MV-4-11 (cell line): ENCODE measurements around the gene KDM1A.
A peak's percentile ranks its signal among the peaks of the same experiment; 100 is the strongest.

Experiments
- DNase-seq: peaks from one replicate; lab custom pipeline; 2025; lab: John Stamatoyannopoulos, UW

KDM1A gene

DNA sequence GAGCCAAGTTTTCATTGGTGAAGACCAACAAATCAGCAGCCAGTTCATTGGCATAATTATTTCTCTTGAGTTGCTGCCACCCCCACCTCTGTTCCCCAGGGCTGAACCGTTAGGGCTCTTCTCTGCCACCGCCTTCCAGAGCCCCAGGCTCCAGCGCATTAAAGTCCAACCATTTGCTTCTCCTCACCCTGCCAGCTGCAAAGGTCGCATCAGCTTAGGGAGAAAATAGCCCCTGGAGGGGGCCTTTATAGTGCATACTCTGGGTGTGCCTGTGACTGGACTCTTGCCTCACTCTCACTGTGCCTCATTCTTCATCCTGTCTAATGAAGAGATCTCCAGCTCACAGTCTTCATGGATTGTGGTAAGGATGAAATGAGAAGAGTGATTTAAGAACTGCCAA is 50.4 kb downstream of the KDM1A start:
- no peak for DNase-seq

DNA sequence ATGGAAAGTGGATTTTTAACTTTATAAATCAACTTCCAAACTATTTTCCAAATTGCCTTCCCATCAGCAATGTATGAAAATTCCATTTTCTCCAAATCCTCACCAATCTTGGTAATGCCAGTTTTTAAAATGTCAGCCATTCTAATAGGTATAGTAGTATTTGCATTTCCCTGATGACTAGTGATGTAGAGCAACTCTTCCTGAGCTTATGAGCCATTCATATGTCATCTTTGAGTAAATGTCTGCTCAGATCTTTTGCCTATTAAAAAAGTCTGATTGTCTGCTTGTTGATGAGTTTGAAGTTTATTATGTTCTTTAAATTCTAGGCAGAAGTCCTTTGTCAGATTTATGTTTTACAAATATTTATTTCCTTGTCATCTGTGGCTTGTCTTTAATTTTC is 54.7 kb downstream of the KDM1A start:
- DNase-seq = no peak

GRCh38 chr1:23079025-23079424 is 59.8 kb downstream of the KDM1A start:
- DNase-seq = no peak

GRCh38 chr1:23080885-23081284 is 61.6 kb downstream of the KDM1A start:
- DNase-seq = no peak

GRCh38 chr1:23081376-23081775 is 62.1 kb downstream of the KDM1A start:
- DNase-seq = no peak

DNA sequence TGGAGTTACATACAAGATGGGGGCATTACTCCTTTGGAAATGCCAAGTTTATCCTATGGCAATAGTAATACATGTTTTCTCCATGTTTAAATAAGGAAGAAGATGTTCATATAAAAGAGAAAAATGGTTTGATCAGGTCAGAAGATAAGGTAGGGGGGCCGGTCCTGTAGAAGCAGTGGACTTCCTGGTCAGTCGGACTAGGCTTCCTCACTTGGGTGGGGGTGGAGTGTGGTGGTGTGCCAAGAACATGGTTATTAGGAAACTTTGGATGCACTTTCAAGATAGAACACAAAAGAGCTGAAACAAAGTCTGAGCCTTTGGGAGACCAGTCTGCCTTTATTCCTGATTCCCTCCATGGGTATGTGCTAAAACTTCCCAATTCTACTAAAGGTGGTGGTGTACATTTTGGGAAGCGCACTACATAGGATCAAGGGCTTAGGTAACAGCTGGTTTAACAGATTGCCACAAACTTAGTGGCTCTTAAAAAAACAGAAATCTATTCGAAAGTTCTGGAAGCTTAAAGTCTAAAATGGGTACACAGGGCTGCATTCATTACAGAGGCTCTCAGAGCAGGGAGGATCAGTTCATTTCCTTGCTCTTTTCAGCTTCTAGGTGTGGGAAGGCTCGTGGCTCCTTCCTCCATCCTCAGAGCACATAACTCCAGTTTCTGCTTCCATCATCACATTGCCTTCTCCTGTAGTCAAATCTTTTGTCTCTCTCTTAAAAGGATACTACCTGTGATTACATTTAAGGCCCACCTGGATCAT is 64.6 kb downstream of the KDM1A start:
- DNase-seq = no peak

DNA sequence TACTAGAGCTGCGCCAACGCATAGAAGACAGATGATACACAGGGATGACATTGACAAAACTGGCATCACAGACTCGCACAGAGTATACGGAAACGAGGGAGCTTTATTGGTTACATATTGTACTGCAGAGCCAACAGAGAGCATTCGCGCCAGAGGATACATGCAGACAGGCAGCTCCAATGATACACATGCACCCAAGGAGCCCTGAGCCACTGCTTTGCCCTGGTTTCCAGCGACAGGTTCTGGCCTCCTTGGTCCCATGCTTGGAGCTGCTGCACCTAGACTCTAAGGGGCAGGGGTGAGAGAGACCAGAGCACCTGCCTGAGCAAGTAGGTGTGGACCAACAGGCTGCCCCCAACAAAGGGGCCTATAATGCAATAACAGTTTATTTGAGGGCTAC is 65.6 kb downstream of the KDM1A start:
- DNase-seq = no peak

DNA sequence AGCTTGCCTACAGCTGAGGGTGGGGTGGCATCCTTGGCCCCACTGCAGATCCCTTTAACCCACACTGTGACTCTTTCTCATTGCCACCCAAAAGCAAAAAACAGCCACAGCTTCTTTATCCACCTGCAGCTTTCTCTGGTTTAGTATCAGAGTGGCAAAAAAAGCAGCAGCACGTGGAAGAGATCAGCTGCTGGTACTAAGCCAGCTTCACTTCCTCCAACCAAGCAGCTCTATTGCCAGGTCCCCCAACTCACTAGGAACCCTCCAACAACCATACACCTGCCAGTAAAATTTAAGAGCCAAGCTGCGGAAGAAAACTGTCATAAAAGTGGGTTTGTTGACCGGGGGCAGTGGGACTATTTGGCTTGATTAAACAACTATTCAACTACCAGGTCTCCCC is 66.4 kb downstream of the KDM1A start:
- no peak for DNase-seq

GRCh38 chr1:23088027-23088426 is 68.8 kb downstream of the KDM1A start:
- DNase-seq = no peak

DNA sequence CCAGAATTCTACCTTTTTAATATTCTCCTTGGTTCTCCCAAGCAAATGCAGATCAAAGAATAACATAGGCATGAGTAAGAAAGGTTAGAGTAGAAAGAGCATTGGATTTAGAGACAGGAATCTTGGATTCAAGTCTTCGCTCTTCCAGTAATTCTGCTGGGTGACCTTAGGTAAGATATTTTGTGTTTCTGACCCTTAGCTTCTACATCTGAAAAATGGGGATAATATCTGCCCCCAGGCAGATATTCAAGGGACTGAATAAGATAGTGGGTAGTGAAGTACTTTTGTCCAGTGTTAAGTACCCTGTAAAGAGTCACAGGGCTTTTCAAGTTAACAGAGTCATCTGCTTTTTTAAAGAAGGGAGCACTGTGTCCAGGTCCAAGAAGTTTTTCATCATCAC is 70.8 kb downstream of the KDM1A start:
- DNase-seq = no peak

DNA sequence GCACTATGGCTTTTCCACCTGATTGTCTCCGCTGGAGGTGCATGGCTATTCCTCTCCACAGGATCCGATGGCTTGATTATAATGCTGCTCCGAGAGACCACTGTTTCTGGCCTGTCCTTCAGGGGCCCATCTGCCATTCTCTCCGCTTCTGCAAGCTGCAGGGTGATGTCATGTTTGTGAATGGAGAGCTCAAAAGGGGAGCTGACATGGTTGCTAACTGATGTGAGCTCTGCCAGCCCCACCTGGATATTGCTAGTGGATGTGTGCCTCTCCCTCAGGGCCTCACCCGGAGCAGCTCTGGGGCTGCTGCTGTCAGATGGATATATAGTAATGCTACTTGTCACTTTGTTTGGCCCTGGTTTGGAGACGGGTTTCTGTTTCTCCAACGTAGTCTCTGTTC is 72.3 kb downstream of the KDM1A start:
- no peak for DNase-seq

DNA sequence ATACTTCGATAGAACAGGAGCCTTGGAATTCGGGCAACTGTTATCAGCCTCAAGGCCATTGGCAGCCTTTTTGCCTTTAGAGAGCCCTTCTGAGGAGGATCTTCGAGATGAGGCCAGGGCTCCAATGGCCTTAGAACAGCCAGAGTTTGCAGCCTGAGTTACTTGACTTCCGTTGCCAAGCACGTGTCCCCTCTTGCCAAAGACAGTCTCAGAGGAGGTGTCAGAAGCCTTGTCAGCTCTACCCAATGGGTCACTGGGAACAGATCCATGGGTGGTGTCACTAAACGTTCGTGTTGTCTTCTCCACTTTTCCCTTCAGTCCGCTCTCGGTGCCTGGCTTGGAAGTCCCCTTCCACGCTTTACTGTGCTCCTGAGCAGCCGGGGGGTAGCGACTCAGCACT is 73.2 kb downstream of the KDM1A start:
- no peak for DNase-seq

DNA sequence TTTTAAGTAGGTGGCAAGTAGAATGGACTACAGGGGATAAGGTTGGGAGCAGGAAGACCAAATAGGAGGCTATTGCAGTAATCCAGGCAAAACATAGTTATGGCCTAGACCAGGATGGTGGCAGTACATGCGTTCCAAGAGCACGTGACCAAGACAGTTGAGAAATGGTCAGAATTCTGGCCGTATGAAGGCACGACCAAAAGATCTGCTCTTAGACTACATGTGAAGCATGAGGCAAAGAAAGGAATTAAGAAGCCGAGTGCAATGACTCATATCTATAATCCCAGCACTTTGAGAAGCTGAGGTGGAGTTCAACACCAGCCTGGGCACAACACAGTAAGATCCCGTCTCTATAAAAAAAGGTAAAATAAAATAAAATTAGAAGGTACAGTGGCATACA is 78.0 kb downstream of the KDM1A start:
- DNase-seq = no peak

DNA sequence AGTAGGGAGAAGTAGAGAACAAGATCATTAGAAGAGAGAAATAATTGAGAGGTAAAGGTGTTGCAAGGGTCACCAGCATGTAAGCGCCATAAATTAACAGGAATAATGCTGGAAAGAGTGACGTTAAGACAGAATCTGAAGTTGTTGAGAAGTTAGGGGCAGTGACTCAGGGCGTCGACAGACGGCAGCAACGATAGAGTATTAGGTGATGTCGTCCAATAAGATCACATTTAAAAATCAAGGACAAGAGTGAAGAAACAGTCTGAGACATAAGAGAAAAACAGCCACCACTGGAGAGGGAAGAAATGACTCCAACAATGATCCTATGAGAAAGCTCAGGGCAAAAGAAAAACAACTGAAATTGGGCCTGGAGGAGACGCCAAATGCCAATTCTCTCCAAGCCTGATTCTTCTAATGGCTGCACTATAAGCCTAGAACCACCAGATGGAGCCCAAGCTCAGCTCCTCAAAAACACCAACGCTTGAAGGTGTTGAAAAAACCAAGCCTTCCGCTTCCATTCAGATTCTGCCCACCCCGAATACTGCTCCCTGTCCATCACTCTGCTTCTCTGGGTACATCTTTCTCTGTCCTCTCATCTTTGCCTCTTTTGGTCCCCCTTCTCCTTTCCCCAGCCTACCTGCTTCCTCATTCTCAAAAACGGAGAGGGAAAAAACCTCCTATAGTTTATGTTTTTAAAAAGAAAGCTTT is 79.3 kb downstream of the KDM1A start:
- DNase-seq = peak; percentile 46

DNA sequence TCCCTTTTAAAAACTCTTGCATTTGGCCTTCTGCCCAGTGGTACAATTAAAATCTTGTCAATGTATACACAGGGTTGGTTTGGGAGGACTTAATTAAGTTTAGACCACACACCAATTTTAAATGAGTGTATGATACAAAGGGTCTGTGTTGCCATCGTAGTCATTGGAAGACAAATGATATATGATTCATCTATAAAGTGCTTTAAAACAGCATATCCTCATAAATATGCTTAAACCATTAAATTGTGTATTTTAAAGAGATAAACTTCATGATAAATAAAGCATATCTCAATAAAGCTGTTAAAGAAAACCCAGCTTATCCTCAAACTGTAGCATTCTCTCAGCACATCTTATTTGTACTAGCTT is 79.9 kb downstream of the KDM1A start:
- DNase-seq = no peak

DNA sequence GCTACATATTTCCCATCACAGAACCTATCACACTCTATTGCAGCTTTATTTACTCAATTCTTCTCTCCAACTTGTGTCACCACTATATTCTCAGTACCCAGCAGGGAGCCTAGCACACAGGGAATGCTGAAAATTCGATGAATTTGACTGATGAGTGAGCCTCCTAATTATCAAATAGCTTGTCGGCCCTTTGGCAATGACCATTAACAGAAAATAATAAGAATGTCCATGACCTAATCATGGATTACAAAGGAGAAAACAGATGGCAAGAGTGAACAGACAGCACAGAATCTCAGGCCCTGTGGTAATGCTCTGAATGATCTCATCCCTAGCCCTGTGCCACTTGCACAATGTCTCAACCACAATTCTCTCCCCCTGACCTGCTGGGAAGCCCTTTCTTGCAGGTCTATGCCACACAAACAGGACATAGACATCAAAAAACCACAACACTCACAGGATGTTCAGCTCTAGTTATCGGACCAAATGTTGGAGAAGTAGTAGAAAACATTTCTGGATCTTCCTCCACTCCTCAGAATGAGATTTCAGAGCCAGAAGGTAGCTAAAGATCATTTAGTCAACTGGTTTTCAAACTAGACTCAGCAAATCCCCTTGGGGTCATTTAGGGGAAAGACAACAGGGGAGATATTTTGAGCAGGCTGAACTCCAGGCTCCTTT is 80.9 kb downstream of the KDM1A start:
- DNase-seq = peak; percentile 91

DNA sequence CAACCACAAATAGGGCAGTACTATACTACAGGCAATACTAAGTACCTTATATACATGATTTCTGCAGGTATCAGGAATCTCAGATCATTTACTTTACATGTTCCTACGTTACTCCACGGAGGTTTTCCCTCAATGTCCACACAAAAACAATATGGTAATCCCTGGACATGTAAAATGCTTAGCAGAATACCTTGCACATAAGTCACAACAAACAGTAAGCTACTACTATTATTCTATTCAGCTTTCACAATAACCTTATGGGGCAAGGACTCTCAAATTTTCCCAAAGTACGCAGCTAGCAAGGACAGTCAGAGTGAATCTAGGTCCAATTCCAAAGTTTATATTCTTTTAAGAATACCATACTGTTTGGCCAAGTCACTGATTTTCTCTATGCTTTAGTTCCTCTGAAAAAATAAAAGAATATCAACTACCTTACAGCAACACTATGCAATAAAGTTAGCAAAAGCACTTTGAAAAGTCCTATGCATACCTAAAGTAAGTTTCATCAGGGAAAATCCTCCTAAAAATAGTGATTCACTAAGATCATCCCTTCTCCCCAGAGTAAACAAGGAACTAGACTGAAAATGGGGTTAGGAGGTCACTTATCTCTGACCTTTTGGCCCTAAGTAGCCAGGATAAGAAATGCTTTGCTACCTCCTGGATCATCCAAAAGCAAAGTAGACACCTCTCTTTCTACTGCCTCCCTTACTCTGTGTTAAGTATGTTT is 82.0 kb downstream of the KDM1A start:
- peak; percentile 12 for DNase-seq

DNA sequence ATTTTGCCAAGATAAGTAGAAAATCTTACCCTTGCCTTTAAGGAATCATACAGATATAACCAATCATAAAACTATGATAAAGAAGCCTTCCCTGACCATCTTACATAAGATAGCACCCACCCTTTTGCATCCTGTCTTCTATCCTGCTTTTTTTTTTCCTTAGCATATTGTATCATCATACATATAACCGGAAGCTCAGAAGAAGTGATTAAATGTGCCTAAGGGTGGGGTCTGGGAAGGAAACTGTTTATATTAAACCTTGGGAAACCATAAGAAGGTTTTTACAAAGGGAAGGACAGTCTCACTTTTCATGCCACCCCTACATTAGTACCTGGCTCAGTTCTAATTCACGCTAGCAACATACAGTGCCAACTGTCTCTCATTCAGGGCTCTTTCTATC is 82.6 kb downstream of the KDM1A start:
- DNase-seq = no peak

- DNase-seq = no peak
Observed at GRCh38 chr1:23102289-23102688, 83.0 kb downstream of the KDM1A start.

- DNase-seq = peak; percentile 67
Observed at GRCh38 chr1:23103001-23103889, 84.0 kb downstream of the KDM1A start.

DNA sequence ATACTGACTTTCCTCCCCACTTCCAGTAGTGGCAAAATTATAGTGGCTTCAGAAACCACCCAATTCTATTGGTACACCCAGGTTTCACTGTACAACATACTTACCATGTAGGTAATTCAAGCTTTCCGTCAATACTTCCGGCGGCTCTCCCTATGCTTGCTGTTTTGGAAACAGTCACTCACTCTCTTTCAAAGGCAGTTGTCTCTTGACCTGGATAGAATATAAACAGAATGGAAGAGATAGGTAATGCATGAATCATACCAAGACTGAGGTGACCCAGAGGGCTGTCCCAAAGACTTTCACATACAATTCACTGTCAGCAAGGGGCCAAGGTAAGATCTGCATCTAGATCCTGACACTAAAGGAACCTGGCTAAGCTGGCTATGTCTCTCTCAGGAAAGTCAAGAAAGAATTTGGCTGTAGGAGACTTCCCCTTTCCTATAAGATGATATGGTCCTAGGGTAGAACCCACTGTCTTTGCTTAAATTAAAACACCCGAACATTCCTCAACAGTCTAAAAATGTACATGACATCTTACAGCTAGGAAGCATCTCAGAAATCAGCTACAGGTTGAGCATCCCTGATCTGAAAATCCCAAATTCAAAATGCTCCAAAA is 89.8 kb downstream of the KDM1A start:
- no peak for DNase-seq
